SK-N-SH (cell line): Measurements from ENCODE around the gene STARD3. TPM values are rescaled to one million over a fixed set of nuclear protein-coding genes. Genes with fewer than 3 reads are reported as not detected.
A peak's percentile ranks its signal among the peaks of the same experiment; 100 is the strongest.

Experiments
- CTCF ChIA-PET: fragments of 300-600, 350-600 bp; formaldehyde crosslinking; extraction: SDS; loops from one replicate; lab custom pipeline; 2021; lab: Yijun Ruan, JAX
- POLR2A ChIA-PET: fragments of 350-600 bp; sonication (Branson Sonifier 250); formaldehyde crosslinking; extraction: SDS; loops from one replicate; lab custom pipeline; 2020; ENCODE audit warnings: antibody characterized with exemption, inconsistent platforms; lab: Yijun Ruan, JAX
- DNase-seq: peaks from one replicate; pipeline ENCODE4 v3.0.0; 2012
- H2AFZ ChIP-seq: fragments of 200-600 bp; sonication (generic); 2 replicates; pipeline ENCODE4 v1.8.1; 2016; ENCODE audit warnings: antibody characterized with exemption, mild to moderate bottlenecking, low read depth
- H3F3A ChIP-seq: fragments of 200-600 bp; sonication (generic); replicated peaks from 2 replicates; pipeline ENCODE3; 2016; ENCODE audit warnings: antibody characterized with exemption, mild to moderate bottlenecking; ENCODE audit not compliant: insufficient read depth
- H3K27ac ChIP-seq, 2 experiments: fragments of 200-500 bp in 1 of 2; fragments of 200-600 bp in 1 of 2; sonication (Bioruptor generic) in 1 of 2; sonication (generic), shearing (Covaris generic) in 1 of 2; 2 replicates each; pipeline versions ENCODE4 v1.5.1 to v1.6.1; 2014 to 2016; ENCODE audit warnings: low read depth in 2 of 2, inconsistent platforms in 1 of 2, low read length in 1 of 2, mild to moderate bottlenecking in 1 of 2, mixed read lengths in 1 of 2
- H3K27me3 ChIP-seq: fragments of 200-600 bp; sonication (generic), shearing (Covaris generic); 2 replicates; pipeline ENCODE4 v1.6.1; 2016; ENCODE audit warnings: mixed run types; ENCODE audit not compliant: insufficient read depth
- H3K36me3 ChIP-seq, 2 experiments: fragments of 200-500 bp in 1 of 2; fragments of 200-600 bp in 1 of 2; sonication (Bioruptor generic) in 1 of 2; sonication (generic) in 1 of 2; replicated peaks in 1 of 2; 2 replicates each; pipeline versions ENCODE3 to v1.5.1; 2014 to 2016; ENCODE audit warnings: low read length in 1 of 2, mild to moderate bottlenecking in 1 of 2; ENCODE audit not compliant: insufficient read depth in 2 of 2, control insufficient read depth in 1 of 2
- H3K4me1 ChIP-seq, 2 experiments: fragments of 200-500 bp in 1 of 2; fragments of 200-600 bp in 1 of 2; sonication (Bioruptor generic) in 1 of 2; sonication (generic), shearing (Covaris generic) in 1 of 2; 2 replicates each; pipeline versions ENCODE4 v1.5.1 to v1.6.1; 2014 to 2016; ENCODE audit warnings: low read depth in 1 of 2, low read length in 1 of 2, mixed run types in 1 of 2; ENCODE audit not compliant: insufficient read depth in 2 of 2, control insufficient read depth in 1 of 2
- H3K4me2 ChIP-seq: fragments of 200-600 bp; sonication (generic), shearing (Covaris generic); 2 replicates; pipeline ENCODE4 v1.6.1; 2017; ENCODE audit warnings: mixed run types
- H3K4me3 ChIP-seq, 2 experiments: fragments of 200-500 bp in 1 of 2; fragments of 200-600 bp in 1 of 2; sonication (Bioruptor generic) in 1 of 2; sonication (generic), shearing (Covaris generic) in 1 of 2; 2 replicates each; pipeline versions ENCODE4 v1.5.1 to v1.8.1; 2014 to 2016; ENCODE audit warnings: low read depth in 2 of 2, inconsistent platforms in 1 of 2, low read length in 1 of 2, mild to moderate bottlenecking in 1 of 2, mixed read lengths in 1 of 2, moderate library complexity in 1 of 2
- H3K79me2 ChIP-seq: fragments of 200-600 bp; sonication (generic); 2 replicates; pipeline ENCODE4 v1.8.1; 2017; ENCODE audit warnings: mild to moderate bottlenecking; ENCODE audit not compliant: insufficient read depth
- H3K9ac ChIP-seq: fragments of 200-600 bp; sonication (generic); 2 replicates; pipeline ENCODE4 v1.6.1; 2017; ENCODE audit warnings: mixed run types
- H3K9me2 ChIP-seq: fragments of 200-600 bp; sonication (generic); 2 replicates; pipeline ENCODE4 v1.6.1; 2017; ENCODE audit warnings: mixed run types
- H3K9me3 ChIP-seq: fragments of 200-600 bp; sonication (generic); 2 replicates; pipeline ENCODE4 v1.6.1; 2017; ENCODE audit warnings: mixed run types, mild to moderate bottlenecking, moderate library complexity
- H4K20me1 ChIP-seq: fragments of 200-600 bp; sonication (generic); 2 replicates; pipeline ENCODE4 v1.6.1; 2017; ENCODE audit warnings: mild to moderate bottlenecking, mixed run types; ENCODE audit not compliant: insufficient read depth
- CTCF ChIP-seq: fragments of 200-600 bp; sonication (generic); IDR thresholded peaks from 2 replicates; pipeline ENCODE4 v1.6.1; 2017; ENCODE audit warnings: antibody characterized with exemption, mild to moderate bottlenecking, moderate library complexity
- ELF1 ChIP-seq: IDR thresholded peaks from 2 replicates; pipeline ENCODE4 v1.4.0; 2012
- FOXJ3 ChIP-seq: sonication (generic); formaldehyde crosslinking; IDR thresholded peaks from 2 replicates; pipeline ENCODE4 v1.5.1; 2020; ENCODE audit warnings: mild to moderate bottlenecking, missing genetic modification reagents
- GABPA ChIP-seq: IDR thresholded peaks from 2 replicates; pipeline ENCODE4 v1.4.0; 2012; ENCODE audit warnings: low read depth, mild to moderate bottlenecking
- IRF3 ChIP-seq: fragments of 150-350 bp; IDR thresholded peaks from 2 replicates; pipeline ENCODE4 v1.6.1; 2016; ENCODE audit warnings: mild to moderate bottlenecking, low read depth, low read length
- MEF2A ChIP-seq: IDR thresholded peaks from 2 replicates; pipeline ENCODE4 v1.4.0; 2012; ENCODE audit warnings: low read depth, borderline replicate concordance
- MXI1 ChIP-seq: IDR thresholded peaks from 2 replicates; pipeline ENCODE4 v1.6.1; 2012; ENCODE audit warnings: mild to moderate bottlenecking, low read depth, low read length, improper control_type of control experiment
- NFIC ChIP-seq: IDR thresholded peaks from 2 replicates; pipeline ENCODE4 v1.4.0; 2012; ENCODE audit warnings: borderline replicate concordance
- NRF1 ChIP-seq: IDR thresholded peaks from 2 replicates; pipeline ENCODE4 v1.6.1; 2012; ENCODE audit warnings: low read depth, mild to moderate bottlenecking, low read length
- RCOR1 ChIP-seq: fragments of 150-350 bp; IDR thresholded peaks from 2 replicates; pipeline ENCODE4 v1.6.1; 2017; ENCODE audit warnings: antibody characterized with exemption, low read length
- REST ChIP-seq: IDR thresholded peaks from 2 replicates; pipeline ENCODE4 v1.6.1; 2012; ENCODE audit warnings: mild to moderate bottlenecking, low read depth, low read length, moderate library complexity
- RXRA ChIP-seq: IDR thresholded peaks from 2 replicates; pipeline ENCODE4 v1.4.0; 2012; ENCODE audit warnings: low read depth, mild to moderate bottlenecking, borderline replicate concordance
- SIN3A ChIP-seq: IDR thresholded peaks from 2 replicates; pipeline ENCODE4 v1.6.1; 2012; ENCODE audit warnings: low read depth, mild to moderate bottlenecking, low read length, moderate library complexity, borderline replicate concordance
- TCF12 ChIP-seq: IDR thresholded peaks from 2 replicates; pipeline ENCODE4 v1.4.0; 2012
- USF2 ChIP-seq: fragments of 150-350 bp; IDR thresholded peaks from 2 replicates; pipeline ENCODE4 v1.6.1; 2017; ENCODE audit warnings: antibody characterized with exemption, low read length, low read depth, borderline replicate concordance
- WGBS: methylation state at CpG from one replicate; pipeline ENCODE4 v1.1.6; 2017; ENCODE audit warnings: low lambda C conversion rate; 5-methylcytosine and 5-hydroxymethylcytosine counted together
- polyA plus RNA-seq, 3 experiments: library from polyadenylated mRNA; depleted of rRNA; stranded (reverse); fragments of >200 nt; gene quantifications; 2 replicates each; pipeline ENCODE4 v1.2.3, GENCODE V29; 2012
- TF ChIP-seq, protein P1 (sequence below): IDR thresholded peaks from 2 replicates; pipeline ENCODE4 v1.4.0; 2012; ENCODE audit warnings: low read depth, borderline replicate concordance
- TF ChIP-seq, protein P2 (sequence below): IDR thresholded peaks from 2 replicates; pipeline ENCODE4 v1.4.0; 2012; ENCODE audit warnings: low read depth
- TF ChIP-seq, protein P3 (sequence below): IDR thresholded peaks from 2 replicates; pipeline ENCODE4 v1.4.0; 2012; ENCODE audit warnings: low read depth, borderline replicate concordance

The STARD3 gene
- polyA plus RNA-seq, 1 of the 3 experiments (the other 2 are of a cell fraction) = 76.8 TPM

- Histone ChIP-seq H3K9me3 (no peaks in the 10 kb centered on the region), H3K4me3 (peak overlapping the region; percentile 42 to 67), H3K27ac (no peak overlapping the region), H3F3A (peaks cover 5% of the 10 kb centered on the region), H2AFZ (0 out of 2 replicates have a peak overlapping the region, but pooled peaks have one; percentile 70), H3K27me3 (no peaks in the 10 kb centered on the region; the same call in 1 of the 2 replicates), H3K4me1 (peaks cover 0 to 12% of the 10 kb centered on the region in 2 experiments; a peak in 1 of 4 replicates), H4K20me1 (0 out of 2 replicates have a peak, but pooled peaks cover 4% of the 10 kb centered on the region), H3K9ac (peak overlapping the region; percentile 66; the same call in 1 of the 2 replicates), H3K9me2 (no peaks in the 10 kb centered on the region), H3K4me2 (peak overlapping the region; percentile 82), H3K79me2 (no peaks in the 10 kb centered on the region), H3K36me3 (no peaks in the 10 kb centered on the region)
- WGBS = 5% methylated on average over 27 of the region's 79 CpGs
- ChIA-PET POLR2A (no interaction called here), CTCF (interaction anchor here (1.0 to 14.5 kb wide), 10 partner anchors 10 to 137 kb away, joined by 3 to 332 read pairs (median 4); partner anchors contain the start of genes NEUROD2, PNMT, STARD3 and TCAP)
- TF ChIP-seq, protein P1, sequence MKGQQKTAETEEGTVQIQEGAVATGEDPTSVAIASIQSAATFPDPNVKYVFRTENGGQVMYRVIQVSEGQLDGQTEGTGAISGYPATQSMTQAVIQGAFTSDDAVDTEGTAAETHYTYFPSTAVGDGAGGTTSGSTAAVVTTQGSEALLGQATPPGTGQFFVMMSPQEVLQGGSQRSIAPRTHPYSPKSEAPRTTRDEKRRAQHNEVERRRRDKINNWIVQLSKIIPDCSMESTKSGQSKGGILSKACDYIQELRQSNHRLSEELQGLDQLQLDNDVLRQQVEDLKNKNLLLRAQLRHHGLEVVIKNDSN = peak; percentile 40; the same call in 1 of the 2 replicates
- no peak for TF ChIP-seq TCF12
- 0 out of 2 replicates have a peak, but pooled peaks have one; percentile 9 for TF ChIP-seq REST
- TF ChIP-seq, protein P2, sequence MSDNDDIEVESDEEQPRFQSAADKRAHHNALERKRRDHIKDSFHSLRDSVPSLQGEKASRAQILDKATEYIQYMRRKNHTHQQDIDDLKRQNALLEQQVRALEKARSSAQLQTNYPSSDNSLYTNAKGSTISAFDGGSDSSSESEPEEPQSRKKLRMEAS = peak; percentile 65
- no peak for TF ChIP-seq GABPA
- TF ChIP-seq USF2 = no peak
- TF ChIP-seq ELF1 = no peak
- TF ChIP-seq NRF1 = no peak
- TF ChIP-seq FOXJ3 (CRISPR knock-in tag) = no peak
- TF ChIP-seq CTCF = no peak
- no peak for TF ChIP-seq SIN3A
- no peak for TF ChIP-seq RCOR1
- no peak for TF ChIP-seq MEF2A
- TF ChIP-seq IRF3 = no peak
- TF ChIP-seq, protein P3, sequence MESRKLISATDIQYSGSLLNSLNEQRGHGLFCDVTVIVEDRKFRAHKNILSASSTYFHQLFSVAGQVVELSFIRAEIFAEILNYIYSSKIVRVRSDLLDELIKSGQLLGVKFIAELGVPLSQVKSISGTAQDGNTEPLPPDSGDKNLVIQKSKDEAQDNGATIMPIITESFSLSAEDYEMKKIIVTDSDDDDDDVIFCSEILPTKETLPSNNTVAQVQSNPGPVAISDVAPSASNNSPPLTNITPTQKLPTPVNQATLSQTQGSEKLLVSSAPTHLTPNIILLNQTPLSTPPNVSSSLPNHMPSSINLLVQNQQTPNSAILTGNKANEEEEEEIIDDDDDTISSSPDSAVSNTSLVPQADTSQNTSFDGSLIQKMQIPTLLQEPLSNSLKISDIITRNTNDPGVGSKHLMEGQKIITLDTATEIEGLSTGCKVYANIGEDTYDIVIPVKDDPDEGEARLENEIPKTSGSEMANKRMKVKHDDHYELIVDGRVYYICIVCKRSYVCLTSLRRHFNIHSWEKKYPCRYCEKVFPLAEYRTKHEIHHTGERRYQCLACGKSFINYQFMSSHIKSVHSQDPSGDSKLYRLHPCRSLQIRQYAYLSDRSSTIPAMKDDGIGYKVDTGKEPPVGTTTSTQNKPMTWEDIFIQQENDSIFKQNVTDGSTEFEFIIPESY = no peak
- TF ChIP-seq NFIC = peak; percentile 46
- peak; percentile 67; the same call in 1 of the 2 replicates for TF ChIP-seq MXI1
- no peak for TF ChIP-seq RXRA
- DNase-seq = peak; percentile 95
These were observed 19.3 kb upstream of the STARD3 start for GRCh38 chr17:39617446-39618245.
